LNCAP (cell line): ENCODE data around the gene ID2.

Source experiments
- CTCF ChIP-seq: fragments of 450-650 bp; IDR thresholded peaks from 2 replicates; pipeline ENCODE4 v1.5.1; 2017; ENCODE audit warnings: mild to moderate bottlenecking

The ID2 gene

GRCh38 chr2:8663997-8664396 lies 17.9 kb upstream of the ID2 start:
- no peak for TF ChIP-seq CTCF

GRCh38 chr2:8666581-8666980 lies 15.3 kb upstream of the ID2 start:
- TF ChIP-seq CTCF: no peak

GRCh38 chr2:8667896-8668512 lies 13.9 kb upstream of the ID2 start:
- no peak for TF ChIP-seq CTCF

- no peak for TF ChIP-seq CTCF
These were observed 12.6 kb upstream of the ID2 start for GRCh38 chr2:8669157-8669817.

- no peak for TF ChIP-seq CTCF
These were observed 11.3 kb upstream of the ID2 start for GRCh38 chr2:8670580-8670979.

GRCh38 chr2:8671176-8671575 lies 10.7 kb upstream of the ID2 start:
- TF ChIP-seq CTCF: no peak

- TF ChIP-seq CTCF: no peak
These were observed 10.1 kb upstream of the ID2 start for GRCh38 chr2:8671802-8672201.
